ENCODE measurements around the gene BICRA. TPM values are rescaled to one million over a fixed set of nuclear protein-coding genes. Genes with fewer than 3 reads are reported as not detected.
"Not testable (repeated sequence)": the region's sequence is repeated elsewhere in the genome, so short reads cannot be mapped to it uniquely, and the experiment has no call there.

BICRA gene
- total and polyA plus RNA-seq, 8 donors = 13.8 to 18.8 (median 15.5) TPM

DNA sequence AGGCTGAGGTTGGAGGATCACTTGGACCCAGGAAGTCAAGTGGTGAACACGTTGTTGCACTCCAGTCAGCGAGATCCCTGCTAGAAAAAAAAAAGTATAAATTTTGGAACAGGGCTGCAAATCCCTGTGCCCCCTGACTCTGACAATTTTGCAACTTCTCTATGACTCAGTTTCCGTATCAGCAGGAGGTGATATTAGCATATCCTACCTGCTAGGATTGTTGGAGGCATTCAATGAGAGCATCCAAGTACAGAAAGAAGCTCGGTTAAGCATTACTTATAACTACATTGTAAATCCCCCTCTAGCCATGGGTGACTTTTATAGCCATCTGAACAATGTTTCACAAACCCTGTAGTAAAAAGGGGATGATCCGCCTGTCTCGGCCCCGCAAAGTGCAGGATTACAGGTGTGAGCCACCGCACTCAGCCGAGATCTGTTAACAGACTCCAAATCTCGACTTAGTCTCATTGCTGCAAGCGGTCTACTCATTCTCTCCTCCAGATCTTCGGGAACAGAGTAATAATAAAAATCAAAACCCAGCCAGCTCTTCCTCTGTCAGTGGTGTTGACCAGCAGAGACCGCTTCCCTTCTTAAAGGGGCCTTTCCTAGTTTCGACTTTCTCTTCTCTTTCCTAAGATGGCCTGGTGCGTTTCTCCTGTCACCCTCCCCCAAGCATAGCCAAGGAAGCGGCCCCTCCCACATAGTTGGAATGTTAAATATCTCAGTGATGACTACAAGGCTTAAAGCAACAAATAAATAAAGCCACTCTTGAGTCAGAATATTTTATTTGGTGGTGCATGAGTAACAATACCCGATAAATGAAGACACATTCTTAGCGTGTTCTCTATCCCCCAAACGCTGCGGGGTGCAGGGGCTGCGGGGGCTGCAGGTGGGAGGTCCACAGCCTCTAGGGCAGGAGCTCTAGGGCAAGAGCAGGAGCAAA, 10.3 kb upstream of the BICRA start:
- H3K36me3 ChIP-seq = no peaks in the 10 kb centered on the region
- no peaks in the 10 kb centered on the region for H3K9me3 ChIP-seq
- no peaks in the 10 kb centered on the region for H3K27me3 ChIP-seq
- TF ChIP-seq, protein P1, sequence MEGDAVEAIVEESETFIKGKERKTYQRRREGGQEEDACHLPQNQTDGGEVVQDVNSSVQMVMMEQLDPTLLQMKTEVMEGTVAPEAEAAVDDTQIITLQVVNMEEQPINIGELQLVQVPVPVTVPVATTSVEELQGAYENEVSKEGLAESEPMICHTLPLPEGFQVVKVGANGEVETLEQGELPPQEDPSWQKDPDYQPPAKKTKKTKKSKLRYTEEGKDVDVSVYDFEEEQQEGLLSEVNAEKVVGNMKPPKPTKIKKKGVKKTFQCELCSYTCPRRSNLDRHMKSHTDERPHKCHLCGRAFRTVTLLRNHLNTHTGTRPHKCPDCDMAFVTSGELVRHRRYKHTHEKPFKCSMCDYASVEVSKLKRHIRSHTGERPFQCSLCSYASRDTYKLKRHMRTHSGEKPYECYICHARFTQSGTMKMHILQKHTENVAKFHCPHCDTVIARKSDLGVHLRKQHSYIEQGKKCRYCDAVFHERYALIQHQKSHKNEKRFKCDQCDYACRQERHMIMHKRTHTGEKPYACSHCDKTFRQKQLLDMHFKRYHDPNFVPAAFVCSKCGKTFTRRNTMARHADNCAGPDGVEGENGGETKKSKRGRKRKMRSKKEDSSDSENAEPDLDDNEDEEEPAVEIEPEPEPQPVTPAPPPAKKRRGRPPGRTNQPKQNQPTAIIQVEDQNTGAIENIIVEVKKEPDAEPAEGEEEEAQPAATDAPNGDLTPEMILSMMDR (IDR thresholded peaks at IDR 0.05) = no peak
- peak overlapping the region; percentile 9 to 10 for H3K4me3 ChIP-seq
- intact Hi-C loops (cut with DNase I) = no loop called here
- DNase-seq = peak in 3 of 4 donors; percentile 45 to 55 (median 53)
- H3K27ac ChIP-seq = peak overlapping the region; percentile 77 to 89
- peaks cover 10 to 42% of the 10 kb centered on the region in 2 donors for H3K4me1 ChIP-seq
- peak; percentile 42 for ATAC-seq

DNA sequence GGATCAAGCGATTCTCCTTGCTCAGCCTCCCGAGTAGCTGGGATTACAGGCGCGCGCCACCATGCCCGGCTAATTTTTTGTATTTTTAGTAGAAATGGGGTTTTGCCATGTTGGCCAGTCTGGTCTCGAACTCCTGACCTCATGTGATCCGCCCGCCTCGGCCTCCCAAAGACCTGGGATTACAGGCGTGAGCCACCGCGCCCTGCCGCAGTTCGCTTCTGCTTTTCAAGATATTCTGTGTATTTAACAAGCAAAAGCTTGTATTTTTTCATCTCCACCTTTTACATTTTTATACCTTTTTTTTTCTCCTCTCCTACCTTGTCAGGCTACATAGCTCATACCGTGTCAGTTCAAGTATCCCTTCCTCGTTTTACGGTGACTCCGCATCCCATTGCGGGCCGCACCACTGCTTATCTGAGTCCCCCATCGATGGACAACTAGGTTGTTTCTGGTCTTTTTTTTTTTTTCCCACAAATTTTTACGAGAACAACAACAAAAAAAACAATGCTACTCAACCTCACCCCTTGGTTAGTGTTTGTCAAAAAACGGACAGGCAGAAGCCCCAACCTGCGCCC, 9.2 kb upstream of the BICRA start:
- H3K27ac ChIP-seq = peak overlapping the region; percentile 77 to 89
- intact Hi-C loops (cut with DNase I) = loop anchor here in 1 of 2 donors (10.0 kb wide), 1 partner anchor 95 kb away; no protein-coding TSS in a partner anchor
- not testable (repeated sequence) for H3K36me3 ChIP-seq, ATAC-seq, DNase-seq, H3K9me3 ChIP-seq, H3K27me3 ChIP-seq
- peak overlapping the region; percentile 22 to 56 for H3K4me3 ChIP-seq
- H3K4me1 ChIP-seq = peaks cover 10 to 42% of the 10 kb centered on the region in 2 donors

DNA sequence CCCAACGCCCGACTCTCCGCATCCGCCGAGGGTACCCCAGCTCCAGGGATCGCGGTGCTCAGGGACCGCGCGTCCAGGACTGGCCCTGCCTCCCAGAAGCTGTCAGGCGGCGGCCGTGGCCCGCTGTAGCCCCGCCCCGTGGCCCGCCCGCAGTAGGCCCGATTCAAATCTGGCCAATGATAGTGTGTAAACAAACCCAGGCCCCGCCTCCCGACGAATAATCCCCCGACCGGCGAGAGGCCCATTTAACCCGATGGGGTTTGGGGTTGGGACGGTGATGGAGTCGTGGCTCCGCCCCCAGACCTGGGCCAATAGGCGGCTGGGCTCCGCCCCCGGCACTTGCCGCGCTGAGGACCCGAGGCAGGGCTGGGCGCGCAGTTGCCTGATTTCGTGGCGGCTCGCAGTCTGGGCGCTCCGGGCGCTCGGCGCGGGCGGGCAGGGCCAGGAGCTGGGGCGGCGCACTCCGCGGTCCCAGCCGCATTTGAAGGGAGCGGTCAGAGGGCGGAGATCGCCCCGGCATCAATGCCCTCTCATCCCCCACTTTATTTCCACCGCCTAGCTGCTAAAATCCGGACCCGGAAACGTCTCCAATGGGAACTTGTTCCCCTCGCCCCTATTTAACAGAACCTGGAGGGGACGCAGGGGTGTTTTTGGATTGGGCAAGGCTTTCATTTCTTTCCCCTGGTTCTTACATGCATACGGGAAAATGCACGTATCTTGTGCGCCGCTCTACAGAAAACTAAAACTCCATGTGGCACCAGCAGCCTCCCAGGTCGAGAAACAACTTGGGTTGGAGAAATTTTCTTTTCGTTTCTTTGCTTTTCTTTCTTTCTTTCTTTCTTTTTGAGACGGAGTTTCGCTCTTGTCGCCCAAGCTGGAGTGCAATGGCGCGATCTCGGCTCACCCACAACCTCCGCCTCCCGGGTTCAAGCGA, 8.4 kb upstream of the BICRA start:
- TF ChIP-seq, protein P1 (IDR thresholded peaks at IDR 0.05) = no peak
- ATAC-seq (peak; percentile 98), DNase-seq (peak; percentile 97 to 100 (median 100))
- intact Hi-C loops (cut with DNase I) = loop anchor here in 1 of 2 donors (10.0 kb wide), 1 partner anchor 94 kb away; no protein-coding TSS in a partner anchor
- H3K9me3 ChIP-seq = no peaks in the 10 kb centered on the region
- peak overlapping the region; percentile 88 to 89 for H3K27ac ChIP-seq
- H3K36me3 ChIP-seq = no peaks in the 10 kb centered on the region
- peaks cover 10 to 40% of the 10 kb centered on the region in 2 donors for H3K4me1 ChIP-seq
- peak overlapping the region; percentile 38 to 56 for H3K4me3 ChIP-seq
- no peaks in the 10 kb centered on the region for H3K27me3 ChIP-seq

DNA sequence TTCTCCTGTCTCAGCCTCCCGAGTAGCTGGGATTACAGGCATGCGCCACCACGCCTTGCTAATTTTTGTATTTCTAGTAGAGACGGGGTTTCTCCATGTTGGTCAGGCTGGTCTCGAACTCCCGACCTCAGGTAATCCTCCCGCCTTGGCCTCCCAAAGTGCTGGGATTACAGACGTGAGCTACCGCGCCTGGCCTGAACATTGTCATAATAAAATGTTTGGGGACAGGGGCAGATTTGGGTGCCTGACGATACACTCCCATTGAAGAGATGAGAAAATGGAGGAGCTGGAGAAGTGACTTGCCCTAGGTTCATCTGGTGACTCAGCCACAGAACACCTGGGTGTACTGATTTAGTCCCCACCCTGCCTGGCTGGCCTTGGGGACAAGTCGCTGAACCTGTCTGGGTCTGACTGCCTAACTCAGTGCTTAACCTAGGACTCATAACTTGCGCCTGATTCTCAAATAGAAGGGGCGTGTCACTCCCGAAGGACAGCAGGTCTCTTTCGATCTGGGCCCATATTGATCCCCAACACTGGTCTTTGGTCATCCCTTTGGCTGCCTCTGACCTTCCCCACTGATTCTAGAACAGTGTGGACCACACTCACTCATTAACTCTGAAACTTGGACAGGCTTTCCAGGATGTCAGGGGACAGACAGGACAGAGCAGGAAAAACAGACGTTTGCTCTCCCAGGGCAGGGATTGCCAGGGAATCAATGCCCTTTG, 7.6 kb upstream of the BICRA start:
- H3K27ac ChIP-seq = peak overlapping the region; percentile 88 to 89
- no peaks in the 10 kb centered on the region for H3K9me3 ChIP-seq
- DNase-seq (peak in 1 of 4 donors; percentile 24), ATAC-seq (no peak)
- H3K4me1 ChIP-seq = peaks cover 10 to 33% of the 10 kb centered on the region in 2 donors
- no peaks in the 10 kb centered on the region for H3K27me3 ChIP-seq
- peak overlapping the region; percentile 38 to 56 for H3K4me3 ChIP-seq
- TF ChIP-seq, protein P1 (IDR thresholded peaks at IDR 0.05) = no peak
- no peaks in the 10 kb centered on the region for H3K36me3 ChIP-seq
- intact Hi-C loops (cut with DNase I) = loop anchor here in 1 of 2 donors (10.0 kb wide), 1 partner anchor 93 kb away; no protein-coding TSS in a partner anchor

Measured in left lung (tissue), 10 donors.